Gastroesophageal sphincter (tissue), 4 donors: Measurements from ENCODE around the gene OR8B12. TPM values are rescaled to one million over a fixed set of nuclear protein-coding genes. Genes with fewer than 3 reads are reported as not detected.

Experiments used
- ATAC-seq: fragments of 150-250 bp; one replicate; pipeline ENCODE4 v1.9.1; 2016; ENCODE audit warnings: mild to moderate bottlenecking, moderate library complexity
- H3K27ac ChIP-seq, 4 donors: fragments of 200-600 bp; sonication (generic) in 3 of 4; 1 replicate in 3 of 4; 2 replicates in 1 of 4; pipeline ENCODE4 v1.5.1; 2016 to 2019
- H3K27me3 ChIP-seq: fragments of 200-600 bp; sonication (generic); one replicate; pipeline ENCODE4 v1.5.1; 2019
- H3K36me3 ChIP-seq, 2 donors: fragments of 200-600 bp; sonication (generic); one replicate each; pipeline ENCODE4 v1.5.1; 2019; ENCODE audit warnings: control low read depth in 1 of 2
- H3K4me1 ChIP-seq, 3 donors: fragments of 200-600 bp; sonication (generic); 1 replicate in 2 of 3; 2 replicates in 1 of 3; pipeline ENCODE4 v1.5.1; 2016 to 2019; ENCODE audit warnings: control low read depth in 2 of 3
- H3K4me3 ChIP-seq, 2 donors: fragments of 200-600 bp; sonication (generic); one replicate each; pipeline ENCODE4 v1.5.1; 2019; ENCODE audit warnings: mild to moderate bottlenecking in 1 of 2, moderate library complexity in 1 of 2
- H3K9me3 ChIP-seq, 3 donors: fragments of 200-600 bp; sonication (generic); one replicate each; pipeline ENCODE4 v1.5.1; 2017 to 2019; ENCODE audit warnings: control low read depth in 2 of 3
- EP300 ChIP-seq: sonication (generic); formaldehyde crosslinking; IDR thresholded peaks from one replicate; pipeline ENCODE4 v1.6.1; 2017; ENCODE audit warnings: antibody characterized with exemption, mild to moderate bottlenecking
- POLR2A ChIP-seq, 2 donors: fragments of 450-650 bp; IDR thresholded peaks; one replicate each; pipeline ENCODE4 v1.6.1; 2017; ENCODE audit warnings: antibody characterized with exemption in 2 of 2, mild to moderate bottlenecking in 2 of 2, moderate library complexity in 1 of 2
- POLR2AphosphoS5 ChIP-seq: sonication (generic); formaldehyde crosslinking; IDR thresholded peaks from one replicate; pipeline ENCODE4 v1.6.1; 2017; ENCODE audit warnings: antibody characterized with exemption
- WGBS, 2 donors: methylation state at CpG; one replicate each; pipeline ENCODE4 v1.1.5; 2018; ENCODE audit warnings: low coverage in 1 of 2; 5-methylcytosine and 5-hydroxymethylcytosine counted together
- total RNA-seq, 4 donors: library from RNA; depleted of rRNA; stranded (reverse); fragments of >200 nt; gene quantifications; one replicate each; pipeline ENCODE4 v1.1.0, GENCODE V29; 2016
- TF ChIP-seq, protein P1 (sequence below), 4 experiments: fragments of 200-600 bp in 2 of 4; fragments of 450-650 bp in 2 of 4; sonication (generic) in 1 of 4; IDR thresholded peaks; one replicate each; pipeline ENCODE4 v1.5.1; 2017 to 2019; ENCODE audit warnings: antibody characterized with exemption in 4 of 4, mild to moderate bottlenecking in 2 of 4, moderate library complexity in 2 of 4

OR8B12 gene, protein sequence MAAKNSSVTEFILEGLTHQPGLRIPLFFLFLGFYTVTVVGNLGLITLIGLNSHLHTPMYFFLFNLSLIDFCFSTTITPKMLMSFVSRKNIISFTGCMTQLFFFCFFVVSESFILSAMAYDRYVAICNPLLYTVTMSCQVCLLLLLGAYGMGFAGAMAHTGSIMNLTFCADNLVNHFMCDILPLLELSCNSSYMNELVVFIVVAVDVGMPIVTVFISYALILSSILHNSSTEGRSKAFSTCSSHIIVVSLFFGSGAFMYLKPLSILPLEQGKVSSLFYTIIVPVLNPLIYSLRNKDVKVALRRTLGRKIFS
- total RNA-seq = not detected

DNA sequence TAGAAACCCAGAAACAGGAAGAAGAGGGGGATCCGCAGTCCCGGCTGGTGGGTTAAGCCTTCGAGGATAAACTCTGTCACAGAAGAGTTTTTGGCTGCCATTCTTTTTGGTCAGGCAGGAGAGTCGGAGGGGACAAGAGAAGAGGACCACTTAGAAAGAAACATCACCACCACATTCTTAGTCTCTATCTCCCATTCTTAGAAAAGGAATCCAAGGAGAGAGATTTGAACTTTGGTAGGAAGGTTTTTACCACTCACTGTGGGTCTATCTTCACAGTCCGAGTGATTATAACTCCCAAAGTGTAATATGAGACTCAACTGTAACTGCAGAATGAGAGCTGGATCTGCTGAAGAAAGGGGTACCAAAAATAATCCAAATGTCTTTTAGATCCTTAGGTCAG is at the start of gene OR8B12:
Gene OR8B12, minus strand, starts transcription at position 101 of the 400 bp plus-strand sequence. Its CDS starts 0 bp downstream, at position 101.
- WGBS, 2 donors = 80 to 93% methylated on average over 5 of the region's 5 CpGs
- no peak within 1 kb of the TSS for H3K27ac ChIP-seq
- H3K4me1 ChIP-seq = no peaks in the 10 kb centered on the region
- H3K36me3 ChIP-seq = no peaks in the 10 kb centered on the region
- TF ChIP-seq POLR2AphosphoS5 (no peak), EP300 (no peak)
- TF ChIP-seq, protein P1, sequence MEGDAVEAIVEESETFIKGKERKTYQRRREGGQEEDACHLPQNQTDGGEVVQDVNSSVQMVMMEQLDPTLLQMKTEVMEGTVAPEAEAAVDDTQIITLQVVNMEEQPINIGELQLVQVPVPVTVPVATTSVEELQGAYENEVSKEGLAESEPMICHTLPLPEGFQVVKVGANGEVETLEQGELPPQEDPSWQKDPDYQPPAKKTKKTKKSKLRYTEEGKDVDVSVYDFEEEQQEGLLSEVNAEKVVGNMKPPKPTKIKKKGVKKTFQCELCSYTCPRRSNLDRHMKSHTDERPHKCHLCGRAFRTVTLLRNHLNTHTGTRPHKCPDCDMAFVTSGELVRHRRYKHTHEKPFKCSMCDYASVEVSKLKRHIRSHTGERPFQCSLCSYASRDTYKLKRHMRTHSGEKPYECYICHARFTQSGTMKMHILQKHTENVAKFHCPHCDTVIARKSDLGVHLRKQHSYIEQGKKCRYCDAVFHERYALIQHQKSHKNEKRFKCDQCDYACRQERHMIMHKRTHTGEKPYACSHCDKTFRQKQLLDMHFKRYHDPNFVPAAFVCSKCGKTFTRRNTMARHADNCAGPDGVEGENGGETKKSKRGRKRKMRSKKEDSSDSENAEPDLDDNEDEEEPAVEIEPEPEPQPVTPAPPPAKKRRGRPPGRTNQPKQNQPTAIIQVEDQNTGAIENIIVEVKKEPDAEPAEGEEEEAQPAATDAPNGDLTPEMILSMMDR (IDR thresholded peaks at IDR 0.05) = no peak
- ATAC-seq = no peak
- H3K9me3 ChIP-seq = no peaks in the 10 kb centered on the region
- no peaks in the 10 kb centered on the region for H3K27me3 ChIP-seq
- no peak within 1 kb of the TSS for H3K4me3 ChIP-seq

DNA sequence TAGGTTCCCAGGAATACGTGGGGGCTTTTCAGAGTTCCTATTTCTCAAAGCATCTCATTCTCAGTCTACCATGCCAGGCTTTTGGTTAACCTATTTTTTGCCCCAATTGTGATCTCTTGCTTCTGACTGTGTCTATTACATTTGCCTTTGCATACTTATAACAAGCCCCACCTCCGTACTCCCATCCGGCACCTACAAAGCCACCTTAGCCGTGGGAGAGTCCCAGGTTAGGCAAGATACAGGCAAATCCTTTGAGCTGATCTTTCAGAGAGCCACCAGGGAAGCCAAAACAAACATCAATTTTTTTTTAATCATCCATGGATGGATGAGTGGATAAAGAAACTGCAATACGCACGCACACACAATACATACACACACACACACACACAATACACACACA is 49.2 kb upstream of the OR8B12 start:
- H3K4me3 ChIP-seq = no peak overlapping the region
- ATAC-seq = no peak
- TF ChIP-seq POLR2AphosphoS5 (no peak), EP300 (no peak), POLR2A (IDR thresholded peaks at IDR 0.05) (no peak)
- TF ChIP-seq, protein P1 (IDR thresholded peaks at IDR 0.05) = no peak
- no peaks in the 10 kb centered on the region for H3K4me1 ChIP-seq
- H3K9me3 ChIP-seq = no peaks in the 10 kb centered on the region
- H3K27ac ChIP-seq = no peak overlapping the region
- H3K36me3 ChIP-seq = no peaks in the 10 kb centered on the region
- WGBS, 2 donors = 87 to 92% methylated on average over 4 to 6 of the region's 6 CpGs
- peaks cover 44% of the 10 kb centered on the region for H3K27me3 ChIP-seq

DNA sequence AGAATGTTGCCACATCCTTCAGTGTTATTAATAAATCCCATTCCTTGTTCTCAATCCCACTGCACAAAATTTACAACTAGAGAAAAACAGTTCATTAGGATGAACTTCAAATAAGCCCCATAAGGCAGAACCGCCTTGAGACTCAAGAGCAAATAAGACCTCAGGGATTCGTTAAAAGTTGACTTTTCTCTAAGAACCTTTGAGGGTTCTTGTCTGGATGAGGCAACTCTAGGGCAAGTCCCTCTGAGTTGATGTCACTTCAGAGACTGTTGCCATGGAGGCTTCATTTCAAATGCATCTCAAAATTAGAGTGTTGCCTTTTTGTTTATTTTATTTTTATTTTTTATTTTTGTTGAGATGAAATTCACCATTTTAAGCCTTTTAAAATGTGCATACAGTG is 48.0 kb upstream of the OR8B12 start:
- ATAC-seq = no peak
- Histone ChIP-seq H3K4me1 (no peaks in the 10 kb centered on the region), H3K27ac (no peak overlapping the region), H3K36me3 (no peaks in the 10 kb centered on the region), H3K27me3 (peaks cover 49% of the 10 kb centered on the region), H3K4me3 (no peak overlapping the region), H3K9me3 (no peaks in the 10 kb centered on the region)
- 76 to 100% methylated on average over 2 of the region's 2 CpGs for WGBS, 2 donors
- no peak for TF ChIP-seq POLR2A (IDR thresholded peaks at IDR 0.05)
- no peak for TF ChIP-seq EP300
- no peak for TF ChIP-seq POLR2AphosphoS5
- TF ChIP-seq, protein P1 (IDR thresholded peaks at IDR 0.05) = no peak

DNA sequence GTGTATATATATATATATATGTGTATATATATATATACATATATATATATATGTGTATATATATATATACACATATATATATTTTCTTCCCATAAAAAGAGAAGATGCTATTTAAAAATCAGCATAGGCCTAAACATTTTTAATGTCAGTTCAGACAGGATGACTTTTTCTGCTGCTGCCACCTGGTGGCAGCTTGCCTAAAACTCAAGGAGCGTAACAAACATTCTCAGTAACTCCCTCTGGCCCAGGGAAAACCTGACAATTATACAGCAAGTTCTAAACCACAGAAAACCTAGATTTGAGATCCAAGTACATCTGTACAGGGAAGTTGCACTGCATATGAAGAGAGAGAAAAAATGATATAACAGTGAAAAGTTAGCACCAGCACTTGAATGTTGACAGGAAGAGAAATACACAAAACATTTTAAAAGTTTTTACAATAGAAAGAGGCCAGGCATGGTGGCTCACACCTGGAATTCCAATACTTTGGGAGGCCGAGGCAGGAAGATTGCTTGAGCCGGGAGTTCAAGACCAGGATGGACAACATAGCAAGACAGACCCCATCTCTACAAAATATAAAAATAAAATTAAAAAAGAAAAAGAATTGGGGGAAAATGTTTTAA is 42.9 kb upstream of the OR8B12 start:
- no peak for ATAC-seq
- 21 to 41% methylated on average over 3 of the region's 3 CpGs for WGBS, 2 donors
- TF ChIP-seq POLR2AphosphoS5 (no peak), EP300 (no peak), POLR2A (IDR thresholded peaks at IDR 0.05) (no peak)
- TF ChIP-seq, protein P1 (IDR thresholded peaks at IDR 0.05) = peak in 3 of 4 experiments; percentile 28 to 59 (median 53)

More for the DNA sequence above, 42.9 kb upstream of the OR8B12 start:
- Histone ChIP-seq H3K4me1 (no peaks in the 10 kb centered on the region), H3K9me3 (no peaks in the 10 kb centered on the region), H3K27ac (no peak overlapping the region), H3K4me3 (no peak overlapping the region), H3K36me3 (no peaks in the 10 kb centered on the region), H3K27me3 (peaks cover 22% of the 10 kb centered on the region)
